Measurements from ENCODE around the gene SMIM35.

The SMIM35 gene

GRCh38 chr11:118086913-118087768 is at the start of gene SMIM35:
Gene SMIM35 (minus strand): TSS chr11:118086963. CDS start chr11:118086757, 206 bp downstream.
- no peak for DNase-seq (ENCODE audit: low read depth in 2 of 2, low spot score in 1 of 2)

GRCh38 chr11:118136341-118136740 is 49.6 kb upstream of the SMIM35 start:
- DNase-seq (ENCODE audit: low read depth in 2 of 2, low spot score in 1 of 2): no peak

GRCh38 chr11:118135796-118136165 is 49.0 kb upstream of the SMIM35 start:
- DNase-seq (ENCODE audit: low read depth in 2 of 2, low spot score in 1 of 2): no peak

GRCh38 chr11:118135051-118135795 is 48.5 kb upstream of the SMIM35 start:
- DNase-seq (ENCODE audit: low read depth in 2 of 2, low spot score in 1 of 2): no peak

GRCh38 chr11:118133816-118134215 is 47.1 kb upstream of the SMIM35 start:
- no peak for DNase-seq (ENCODE audit: low read depth in 2 of 2, low spot score in 1 of 2)

GRCh38 chr11:118132385-118133151 is 45.8 kb upstream of the SMIM35 start:
- DNase-seq (ENCODE audit: low read depth in 2 of 2, low spot score in 1 of 2): no peak

- no peak for DNase-seq (ENCODE audit: low read depth in 2 of 2, low spot score in 1 of 2)
Measured at GRCh38 chr11:118129471-118130172, 42.9 kb upstream of the SMIM35 start.

GRCh38 chr11:118128721-118129470 is 42.1 kb upstream of the SMIM35 start:
- no peak for DNase-seq (ENCODE audit: low read depth in 2 of 2, low spot score in 1 of 2)

- no peak for DNase-seq (ENCODE audit: low read depth in 2 of 2, low spot score in 1 of 2)
Measured at GRCh38 chr11:118128310-118128709, 41.5 kb upstream of the SMIM35 start.

GRCh38 chr11:118126082-118126838 is 39.5 kb upstream of the SMIM35 start:
- no peak for DNase-seq (ENCODE audit: low read depth in 2 of 2, low spot score in 1 of 2)

- no peak for DNase-seq (ENCODE audit: low read depth in 2 of 2, low spot score in 1 of 2)
Measured at GRCh38 chr11:118124929-118125535, 38.3 kb upstream of the SMIM35 start.

- no peak for DNase-seq (ENCODE audit: low read depth in 2 of 2, low spot score in 1 of 2)
Measured at GRCh38 chr11:118120793-118121192, 34.0 kb upstream of the SMIM35 start.

GRCh38 chr11:118117790-118118601 is 31.2 kb upstream of the SMIM35 start:
- no peak for DNase-seq (ENCODE audit: low read depth in 2 of 2, low spot score in 1 of 2)

- no peak for DNase-seq (ENCODE audit: low read depth in 2 of 2, low spot score in 1 of 2)
Measured at GRCh38 chr11:118115048-118115447, 28.3 kb upstream of the SMIM35 start.

- no peak for DNase-seq (ENCODE audit: low read depth in 2 of 2, low spot score in 1 of 2)
Measured at GRCh38 chr11:118114266-118114665, 27.5 kb upstream of the SMIM35 start.

GRCh38 chr11:118112711-118113430 is 26.1 kb upstream of the SMIM35 start:
- no peak for DNase-seq (ENCODE audit: low read depth in 2 of 2, low spot score in 1 of 2)

- no peak for DNase-seq (ENCODE audit: low read depth in 2 of 2, low spot score in 1 of 2)
Measured at GRCh38 chr11:118111744-118112035, 24.9 kb upstream of the SMIM35 start.
